ENCODE measurements around the gene OPRL1.

The OPRL1 gene

DNA sequence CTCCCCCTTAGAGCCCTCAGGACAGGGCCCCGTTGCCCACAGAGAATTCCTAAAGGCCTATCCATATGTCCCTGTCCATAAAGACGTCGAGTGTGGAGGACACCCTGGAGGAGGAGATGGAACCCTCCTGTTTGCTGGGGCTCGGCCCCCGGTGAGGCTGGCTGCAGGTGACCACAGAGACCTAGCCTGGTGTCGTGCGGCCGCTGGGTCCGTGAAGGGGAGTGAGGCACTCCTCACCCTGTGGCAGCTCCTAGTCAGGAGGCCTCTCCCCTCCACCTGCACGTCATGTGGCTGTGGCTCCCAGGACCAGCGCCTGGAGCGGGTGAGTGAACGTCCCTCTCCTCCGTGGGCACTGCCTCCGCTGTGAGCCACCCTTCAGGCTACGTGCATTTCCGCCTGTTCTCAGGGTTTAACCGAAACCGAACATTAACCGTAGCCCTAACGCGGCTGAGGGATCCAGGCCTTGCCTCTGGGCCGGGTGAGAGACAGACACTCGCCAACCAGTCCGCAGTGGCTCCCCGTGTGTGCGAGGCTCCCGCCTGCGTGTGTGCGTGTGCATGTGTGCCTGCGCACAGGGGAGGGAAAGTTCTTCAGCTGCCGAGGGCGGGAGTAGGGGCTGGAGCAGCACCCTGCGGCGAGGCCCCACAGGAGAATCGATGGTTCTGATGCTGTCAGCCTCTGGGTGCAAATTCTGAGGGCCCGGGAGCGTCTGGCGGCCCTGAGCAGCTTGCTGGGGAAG lies 22.8 kb upstream of the OPRL1 start:
- no peak for DNase-seq (ENCODE audit: low read depth)

DNA sequence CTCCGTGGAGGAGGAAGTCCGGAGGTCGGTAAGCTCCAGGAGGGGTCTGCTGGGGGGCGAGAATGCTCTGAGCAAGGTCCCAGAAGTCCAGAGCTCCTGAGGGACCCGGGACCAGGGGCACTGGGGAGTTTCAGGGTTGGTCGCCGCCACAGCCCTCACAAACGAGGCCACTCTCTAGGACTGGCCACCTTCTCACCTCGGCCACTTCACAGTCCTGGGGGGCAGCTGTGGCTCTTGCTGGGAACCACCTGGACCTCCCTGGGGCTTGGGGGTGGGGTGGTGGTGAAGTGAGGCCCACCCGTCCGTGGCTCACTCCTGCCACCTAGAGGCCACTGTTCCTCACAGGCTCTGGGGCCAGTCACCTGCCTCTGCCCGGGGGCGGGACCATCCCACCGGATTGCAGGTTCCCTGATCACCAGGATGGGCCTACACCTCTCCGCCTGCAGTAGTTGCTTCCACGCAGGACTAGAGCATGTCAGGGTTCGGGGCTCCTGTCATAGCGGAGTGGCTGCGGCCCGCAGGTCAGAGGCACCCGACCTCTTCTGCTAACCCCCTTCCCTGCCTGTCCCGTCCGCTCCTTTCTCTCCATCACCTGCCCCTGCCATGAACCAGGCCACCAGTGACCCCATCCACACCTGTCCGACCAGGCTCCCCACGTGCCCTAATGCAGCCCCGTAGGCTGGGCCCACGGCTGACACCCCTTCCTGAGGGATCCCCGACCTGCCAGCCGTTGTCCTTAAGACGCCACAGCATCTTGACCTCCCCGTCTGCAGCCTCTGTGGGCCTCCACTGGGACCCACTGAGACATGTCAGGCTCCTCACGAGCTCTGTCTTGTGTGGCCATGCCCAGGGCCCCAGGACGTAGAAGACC lies 22.0 kb upstream of the OPRL1 start:
- DNase-seq (ENCODE audit: low read depth) = peak; percentile 78

DNA sequence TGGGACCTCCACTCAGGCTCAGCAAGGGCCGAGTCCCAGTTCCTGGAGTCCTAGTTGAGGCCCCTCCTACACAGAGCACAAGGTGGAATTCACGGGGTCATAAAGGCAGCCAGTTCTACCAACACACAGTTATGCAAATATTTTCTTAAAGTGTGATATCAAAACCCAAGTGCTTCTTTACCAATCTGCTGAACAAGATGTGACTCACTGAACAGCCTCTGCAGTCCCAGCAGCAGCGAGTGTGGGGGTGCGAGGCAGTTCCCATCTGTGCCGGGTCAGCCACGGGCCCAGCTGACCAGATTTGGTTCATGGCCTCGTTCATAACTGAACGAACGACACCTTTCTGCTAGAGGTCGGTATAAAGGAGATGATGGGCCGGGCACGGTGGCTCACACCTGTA lies 21.3 kb upstream of the OPRL1 start:
- no peak for DNase-seq (ENCODE audit: low read depth)

DNA sequence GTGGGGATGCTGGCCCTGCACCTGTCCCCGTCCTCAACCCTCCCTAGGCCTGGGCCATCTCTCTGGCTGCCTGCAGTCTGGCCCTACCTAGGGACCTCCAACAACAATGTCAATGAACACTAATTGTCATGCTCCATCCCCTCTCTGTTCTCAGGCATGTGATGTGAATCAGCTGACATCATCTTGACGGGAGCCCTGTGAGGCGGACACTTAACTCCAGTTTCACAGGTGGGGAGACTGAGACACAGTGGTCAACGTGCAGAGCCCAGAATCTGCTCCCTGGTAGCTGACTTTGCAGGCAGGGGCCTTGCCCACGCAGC lies 17.6 kb upstream of the OPRL1 start:
- no peak for DNase-seq (ENCODE audit: low read depth)

DNA sequence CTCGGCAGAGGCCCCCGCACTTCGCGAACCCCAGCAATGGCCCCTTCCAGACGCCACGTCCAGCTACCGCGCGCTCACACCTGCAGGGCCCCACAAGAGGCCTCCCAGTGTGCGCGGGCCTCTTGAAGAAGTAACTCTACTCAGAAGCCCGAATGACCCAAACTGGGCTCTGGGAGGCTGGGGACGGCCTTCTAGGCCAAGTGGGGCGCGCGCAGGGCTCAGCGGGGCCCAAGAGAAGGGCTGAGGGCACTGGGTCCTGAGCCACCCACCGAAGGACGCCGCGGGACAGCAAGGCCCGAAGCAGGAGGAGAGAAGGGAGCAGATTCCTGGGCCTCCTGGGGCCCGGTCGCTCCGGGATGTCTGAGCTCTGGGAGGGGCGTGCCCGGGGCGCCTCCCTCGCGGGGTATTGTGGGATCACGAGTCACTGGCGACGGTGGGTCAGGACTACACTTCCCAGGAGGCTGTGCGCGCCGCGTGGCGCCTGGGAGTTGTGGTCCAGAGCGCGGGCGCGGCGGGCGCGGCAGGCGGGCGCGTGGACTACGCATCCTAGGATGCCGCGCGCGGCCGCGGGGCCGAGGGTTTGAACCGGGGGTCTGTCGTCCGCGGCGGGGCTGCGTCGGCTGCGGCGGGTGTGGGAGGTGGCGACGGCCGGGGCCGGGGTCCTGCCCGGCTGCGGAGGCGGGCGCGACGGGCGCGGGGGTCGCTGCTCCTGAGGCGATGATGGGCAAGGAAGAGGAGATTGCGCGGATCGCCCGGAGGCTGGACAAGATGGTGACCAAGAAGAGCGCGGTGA lies 17.1 kb upstream of the OPRL1 start, which contains the start of gene TCEA2:
TSS of gene TCEA2 (plus strand) at position 603 of the 793 bp plus-strand sequence. CDS start at position 718, 115 bp downstream.
- DNase-seq (ENCODE audit: low read depth) = peak; percentile 93

DNA sequence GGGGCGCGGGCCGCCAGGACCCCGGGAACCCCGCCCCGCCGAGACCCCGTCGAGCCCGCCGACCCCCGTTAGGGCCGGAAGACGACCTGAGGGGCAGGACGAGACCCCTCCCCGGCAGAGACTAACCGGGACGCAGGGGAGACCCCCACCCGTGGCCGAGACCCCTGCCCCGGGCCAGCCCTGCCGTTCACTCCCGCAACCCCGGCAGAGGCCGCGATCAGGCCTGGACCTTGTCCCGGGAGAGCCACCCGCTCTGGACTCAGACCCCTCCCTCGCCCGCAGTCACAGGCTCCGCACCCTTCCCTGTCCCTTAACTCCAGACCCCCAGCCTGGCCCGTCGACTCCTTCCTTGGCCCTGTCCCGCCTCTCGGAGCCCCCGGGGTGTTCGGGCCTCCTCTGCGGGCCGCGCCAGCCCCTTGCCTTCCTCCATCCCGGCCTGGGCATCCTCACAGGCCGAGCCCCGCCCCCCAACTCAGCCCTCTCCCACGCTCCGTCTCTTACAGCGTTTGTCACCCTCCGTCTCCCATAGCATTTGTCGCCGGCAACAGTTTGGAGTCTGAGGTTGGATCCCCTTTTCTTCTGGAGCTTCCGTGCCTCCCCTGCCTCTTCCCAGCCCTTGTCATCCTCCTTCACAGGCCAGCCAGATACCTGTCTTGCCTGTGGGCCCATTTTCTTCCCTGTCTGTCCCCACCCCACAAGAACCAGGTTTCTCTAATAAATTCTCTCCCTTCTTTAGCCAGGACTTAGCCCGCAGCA lies 16.3 kb upstream of the OPRL1 start:
- DNase-seq (ENCODE audit: low read depth) = no peak

DNA sequence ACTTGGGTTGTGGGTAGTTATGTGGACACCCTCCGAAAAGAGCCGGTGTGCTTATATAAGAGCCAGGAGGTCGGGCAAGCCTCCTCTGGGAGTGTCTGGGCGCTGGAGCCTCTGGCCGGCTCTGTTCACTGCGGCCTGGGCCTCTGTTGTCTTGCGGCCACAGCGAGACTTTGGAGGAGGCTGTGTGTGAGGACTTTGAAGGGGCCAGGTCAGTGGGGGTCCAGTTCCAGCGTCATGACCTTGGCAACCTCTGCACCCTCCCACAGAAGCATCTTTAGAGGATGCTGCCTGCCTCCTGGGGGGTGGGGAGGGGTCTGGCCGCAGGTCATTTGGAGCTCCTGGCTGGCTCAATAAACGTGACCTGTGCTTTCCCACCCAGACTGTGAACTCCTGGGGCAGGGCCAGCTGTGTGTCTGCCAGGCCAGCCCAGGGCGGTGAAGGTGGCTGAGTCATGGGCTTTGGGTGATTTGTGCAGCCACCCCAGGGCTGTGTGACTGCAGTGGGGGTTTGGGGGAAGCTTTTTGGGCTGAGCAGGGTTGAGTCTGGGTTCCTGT lies 15.7 kb upstream of the OPRL1 start:
- DNase-seq (ENCODE audit: low read depth) = no peak

DNA sequence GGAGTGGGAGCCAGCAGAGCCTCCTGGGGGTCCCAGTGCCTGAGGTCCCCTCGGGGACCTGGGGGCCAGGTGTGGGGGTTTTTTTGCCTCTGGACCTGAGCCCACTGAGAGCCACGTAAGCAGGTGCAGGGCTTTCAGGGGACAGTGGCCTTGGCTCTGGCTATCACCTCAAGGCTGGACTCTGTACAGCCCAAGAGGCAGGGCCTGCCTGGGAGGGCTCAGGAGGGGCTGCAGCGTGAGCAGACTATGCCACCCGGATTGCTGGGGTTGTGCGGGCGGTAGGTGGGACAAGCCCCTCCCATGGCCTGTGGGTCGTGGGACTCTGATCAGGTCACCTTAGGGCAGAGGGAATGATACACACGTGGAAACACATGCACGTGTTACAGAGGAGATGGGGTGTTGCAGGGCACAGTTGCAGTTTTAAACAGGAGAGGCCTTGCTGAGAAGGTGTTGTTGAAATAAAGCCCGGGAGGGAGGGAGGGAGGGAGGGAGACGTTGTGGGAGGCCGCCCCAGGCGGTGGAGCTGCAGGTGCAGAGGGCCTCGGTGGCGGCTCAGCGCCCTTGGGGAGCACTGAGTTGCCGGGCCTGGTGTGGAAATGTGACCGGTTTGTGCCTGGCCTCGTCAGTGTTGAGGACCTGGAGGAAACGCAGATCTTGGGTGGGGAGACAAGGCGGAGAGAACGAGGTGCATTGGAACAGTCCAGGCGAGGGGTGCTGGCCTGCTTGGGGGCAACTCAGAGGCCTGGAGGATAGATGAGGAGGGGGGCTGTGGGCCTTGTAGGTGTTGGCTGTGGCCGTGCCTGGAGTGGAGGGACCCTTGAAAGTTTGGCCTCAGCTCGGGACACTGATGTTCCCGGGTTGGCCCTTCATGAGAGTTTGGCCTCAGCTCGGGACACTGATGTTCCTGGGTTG lies 14.6 kb upstream of the OPRL1 start:
- DNase-seq (ENCODE audit: low read depth) = no peak

DNA sequence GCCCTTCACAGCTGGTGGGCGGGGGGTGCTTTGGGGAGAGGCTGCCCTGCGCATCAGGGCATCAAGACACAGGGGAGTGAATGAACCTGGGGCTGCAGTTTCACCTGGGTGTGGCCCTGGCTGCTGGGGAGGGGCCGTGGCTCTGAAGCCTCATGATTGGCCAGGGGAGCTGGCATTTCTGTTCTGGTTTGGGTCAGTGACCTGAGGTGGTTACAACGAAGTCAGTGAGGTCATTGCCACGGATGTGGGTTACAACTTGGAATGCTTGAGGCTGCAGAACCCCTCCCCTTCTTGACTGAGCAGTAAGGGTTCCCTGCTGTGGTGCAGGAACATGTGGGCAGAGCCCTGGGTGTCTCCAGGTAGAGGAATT lies 13.9 kb upstream of the OPRL1 start:
- DNase-seq (ENCODE audit: low read depth) = peak; percentile 32

DNA sequence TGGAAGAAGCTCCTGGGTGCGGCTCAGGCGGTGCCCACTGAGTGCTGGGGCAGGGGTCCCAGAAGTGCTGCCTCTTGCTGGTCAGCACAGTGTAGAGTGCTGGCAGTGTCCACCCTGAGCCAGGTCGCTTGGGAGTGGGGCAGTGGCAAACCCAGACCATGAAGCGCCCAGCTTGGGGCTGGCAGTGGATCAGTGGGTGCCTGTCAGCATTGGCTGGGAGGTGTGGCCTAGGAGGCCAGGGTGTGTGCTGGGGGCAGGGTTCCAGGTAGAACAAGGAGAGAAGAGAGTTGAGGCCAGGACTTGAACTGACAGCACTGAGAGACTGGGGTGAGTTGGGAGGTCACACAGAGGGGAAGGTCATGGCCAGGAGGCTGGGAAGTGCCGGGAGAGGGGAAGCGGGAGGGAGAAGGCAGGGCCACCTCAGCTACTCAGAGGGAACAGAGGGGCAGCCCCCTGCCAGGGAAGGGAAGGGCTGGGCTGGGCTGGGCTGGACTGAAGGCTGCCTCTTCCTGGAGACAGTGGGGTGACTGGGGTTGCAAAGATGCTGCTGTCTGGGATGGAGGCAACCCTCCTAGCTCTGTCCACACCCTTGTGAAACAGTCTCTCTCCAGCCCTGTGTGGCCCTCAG lies 12.8 kb upstream of the OPRL1 start:
- DNase-seq (ENCODE audit: low read depth) = no peak

DNA sequence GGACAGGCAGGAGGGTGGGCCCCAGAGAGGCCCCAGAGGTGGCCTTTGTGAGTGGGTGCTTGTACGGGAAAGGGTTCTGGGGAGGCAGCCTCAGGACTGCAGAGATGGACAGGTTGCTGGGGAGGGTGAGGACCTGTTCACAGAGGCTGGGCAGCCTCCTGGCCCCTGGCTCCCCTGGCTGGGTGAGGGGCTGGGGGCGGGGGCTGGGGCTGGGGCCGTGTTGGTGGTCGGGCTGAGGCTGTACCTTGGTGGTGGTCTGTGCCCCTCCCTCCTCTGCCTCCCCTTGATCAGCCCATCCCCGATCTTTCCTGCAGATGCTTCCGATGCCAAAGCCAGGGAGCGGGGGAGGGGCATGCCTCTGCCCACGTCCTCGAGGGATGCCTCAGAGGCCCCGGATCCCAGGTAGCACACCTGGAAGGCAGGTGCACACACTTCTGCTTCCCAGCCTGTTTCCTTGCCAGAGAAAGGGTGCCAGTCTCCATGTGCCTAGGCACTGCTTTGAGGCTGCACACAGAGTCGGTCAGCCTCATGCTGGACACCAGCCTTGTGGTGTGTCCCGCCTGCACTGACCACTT lies 12.1 kb upstream of the OPRL1 start:
- DNase-seq (ENCODE audit: low read depth) = no peak

DNA sequence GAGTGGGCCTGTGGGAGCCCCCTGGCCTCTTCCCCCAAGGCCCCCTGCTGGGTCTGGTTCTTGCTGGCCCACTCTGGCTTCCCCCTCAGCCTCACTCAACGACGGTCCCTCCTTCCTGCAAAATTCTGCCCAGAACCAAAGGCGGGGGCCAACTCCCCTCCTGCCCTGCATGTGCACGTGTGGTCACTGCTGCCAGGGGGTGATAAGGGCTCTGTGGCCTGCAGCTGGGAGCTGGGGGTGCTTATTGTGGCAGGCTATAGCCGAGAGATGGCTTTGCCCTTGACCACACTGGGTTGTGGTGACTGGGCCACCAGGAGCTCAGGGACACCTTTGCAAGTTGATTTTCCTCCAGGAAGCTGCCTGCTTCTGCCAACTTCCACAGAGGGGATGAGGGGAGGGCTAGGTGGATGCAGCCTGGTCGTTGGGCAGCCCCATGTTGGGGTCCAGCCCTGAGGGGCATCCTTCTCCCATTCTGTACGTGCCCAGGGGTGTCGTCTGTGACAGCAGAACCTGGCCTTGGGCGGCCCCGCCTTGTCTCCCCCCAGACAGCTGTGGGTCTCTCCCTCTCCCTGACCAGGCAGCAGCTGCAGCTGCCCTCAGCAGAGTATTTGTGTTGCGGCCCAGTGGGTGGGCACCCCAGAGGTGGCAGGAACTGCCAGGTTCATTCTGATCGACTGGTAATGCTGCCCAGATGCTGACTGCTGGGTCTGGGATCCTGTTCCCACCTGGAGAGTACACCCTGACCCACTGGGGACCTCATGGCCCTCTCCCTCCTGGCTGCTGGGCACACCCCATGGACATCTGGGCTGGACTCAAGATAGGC lies 11.3 kb upstream of the OPRL1 start:
- no peak for DNase-seq (ENCODE audit: low read depth)

DNA sequence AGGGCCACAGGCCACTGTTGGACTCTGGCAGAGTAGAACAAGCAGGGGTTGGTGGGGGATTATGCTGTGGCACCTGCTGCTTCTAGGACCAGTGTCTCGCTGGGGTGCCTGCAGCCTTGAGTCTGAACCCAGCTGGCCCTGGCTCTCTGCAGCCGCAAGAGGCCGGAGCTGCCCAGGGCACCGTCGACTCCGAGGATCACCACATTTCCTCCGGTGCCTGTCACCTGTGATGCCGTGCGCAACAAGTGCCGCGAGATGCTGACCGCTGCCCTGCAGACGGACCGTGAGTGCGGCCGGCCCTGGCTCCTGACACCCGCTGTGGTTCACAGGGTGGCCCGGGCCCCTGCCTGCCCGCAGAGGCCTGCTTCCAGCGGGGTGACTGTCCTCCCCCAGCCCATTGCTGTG lies 10.7 kb upstream of the OPRL1 start:
- DNase-seq (ENCODE audit: low read depth) = no peak

DNA sequence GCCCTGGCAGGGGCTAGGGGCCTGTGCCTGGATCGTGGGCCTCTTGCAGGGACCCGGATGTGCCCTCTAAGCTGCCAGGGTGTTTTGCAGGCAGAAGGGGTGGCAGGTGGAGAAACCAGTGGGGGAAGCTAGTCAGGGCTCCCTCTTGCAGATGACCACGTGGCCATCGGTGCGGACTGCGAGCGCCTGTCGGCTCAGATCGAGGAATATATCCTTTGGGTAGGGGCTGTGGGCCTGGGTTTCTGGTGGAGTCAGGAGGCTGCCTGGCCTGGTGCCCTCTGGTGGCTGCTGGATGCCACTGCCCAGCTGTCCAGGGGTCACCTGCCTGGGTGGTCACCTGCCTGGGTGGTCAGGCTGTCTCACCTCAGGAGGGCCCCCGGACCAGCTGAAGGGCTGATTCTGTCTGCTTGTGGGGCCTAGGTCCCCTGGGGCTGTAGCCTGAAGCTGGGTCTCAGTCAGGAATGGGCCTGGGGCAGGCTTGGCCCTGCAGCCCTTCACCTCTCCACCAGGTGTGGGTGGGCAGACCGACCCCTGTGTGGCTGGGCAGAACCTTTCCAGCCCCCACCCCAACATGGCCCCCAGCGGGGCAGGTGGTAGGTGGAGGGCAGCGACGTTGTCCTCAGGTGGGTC lies 10.2 kb upstream of the OPRL1 start:
- no peak for DNase-seq (ENCODE audit: low read depth)

DNA sequence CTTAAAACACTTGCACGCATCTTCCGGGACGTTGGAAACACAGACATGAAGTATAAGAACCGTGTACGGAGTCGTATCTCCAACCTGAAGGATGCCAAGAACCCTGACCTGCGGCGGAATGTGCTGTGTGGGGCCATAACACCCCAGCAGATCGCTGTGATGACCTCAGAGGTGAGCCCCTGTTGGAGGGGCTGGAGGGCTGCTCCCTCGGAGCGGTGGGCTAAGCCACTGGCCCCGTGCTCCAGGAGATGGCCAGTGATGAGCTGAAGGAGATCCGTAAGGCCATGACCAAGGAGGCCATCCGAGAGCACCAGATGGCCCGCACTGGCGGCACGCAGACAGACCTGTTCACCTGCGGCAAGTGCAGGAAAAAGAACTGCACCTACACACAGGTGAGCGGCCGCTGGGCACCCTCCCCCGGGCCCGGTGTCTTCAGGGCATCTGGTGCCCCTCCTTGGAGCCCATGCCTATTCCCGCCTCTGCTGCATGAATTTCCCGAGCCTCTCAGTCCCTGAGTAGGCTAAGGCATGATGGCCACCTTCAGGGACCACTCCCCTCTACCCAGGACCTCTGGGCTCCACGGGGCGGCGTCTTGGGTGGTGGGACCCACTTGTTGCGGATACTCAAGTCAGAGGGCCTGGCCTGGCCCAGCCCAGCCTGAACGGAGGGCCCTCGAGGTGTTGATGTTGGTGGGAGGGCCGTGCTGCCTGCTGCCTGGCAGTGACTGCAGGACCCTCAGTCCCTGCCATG lies 9.5 kb upstream of the OPRL1 start:
- no peak for DNase-seq (ENCODE audit: low read depth)

DNA sequence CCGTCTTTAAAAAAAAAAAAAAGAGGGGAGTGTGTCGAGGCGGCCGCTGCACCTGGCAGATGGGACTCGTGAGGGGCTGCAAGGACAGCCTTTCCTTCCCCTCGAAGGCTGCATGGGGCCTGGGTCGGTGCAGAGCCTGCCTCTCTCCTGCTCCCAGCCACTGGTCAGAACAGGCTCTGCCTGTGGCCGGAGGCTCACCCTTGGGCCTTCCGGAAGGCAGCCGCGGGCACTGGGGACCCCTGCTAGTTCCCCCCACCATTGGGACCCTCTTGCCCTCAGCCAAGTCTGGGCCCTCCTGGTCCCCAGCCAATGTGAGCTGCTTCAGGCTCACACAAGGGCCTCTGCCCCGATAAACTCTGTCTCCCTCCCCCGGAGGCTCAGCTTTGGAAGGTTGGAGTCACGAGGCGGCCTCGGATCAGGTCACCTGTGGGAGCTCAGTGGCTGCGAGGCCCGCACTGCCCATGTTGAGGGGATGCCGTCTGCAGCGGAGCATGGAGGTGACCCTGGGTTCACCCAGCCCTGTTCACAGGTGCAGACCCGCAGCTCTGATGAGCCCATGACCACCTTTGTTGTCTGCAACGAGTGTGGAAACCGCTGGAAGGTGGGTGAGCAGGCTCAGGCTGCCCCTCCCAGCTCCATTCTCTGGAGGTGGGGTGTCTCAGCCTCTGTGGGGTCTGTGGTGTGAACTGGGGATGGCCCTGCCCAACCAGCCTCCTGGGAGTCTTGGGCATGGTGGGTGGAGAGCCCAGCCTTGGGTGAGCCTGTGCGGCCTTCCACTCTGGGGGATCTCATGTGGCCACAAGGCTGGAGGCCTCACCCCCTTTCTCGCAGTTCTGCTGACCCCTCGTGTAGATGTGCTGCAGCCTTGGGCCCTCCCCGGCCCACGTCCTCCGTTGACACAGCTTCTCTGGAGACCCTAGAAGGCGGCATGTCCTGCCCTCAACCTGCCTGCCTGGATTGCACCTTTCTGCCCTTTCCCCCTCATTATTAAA lies 8.2 kb upstream of the OPRL1 start:
- no peak for DNase-seq (ENCODE audit: low read depth)

Measured in stimulated activated CD8-positive, alpha-beta memory T cell treated with anti-CD3 and anti-CD28 coated beads, Interleukin-4, amount 100 ng/mL, for 24 hours (primary cell).